ENCODE results near the gene PFKP.

PFKP gene

DNA sequence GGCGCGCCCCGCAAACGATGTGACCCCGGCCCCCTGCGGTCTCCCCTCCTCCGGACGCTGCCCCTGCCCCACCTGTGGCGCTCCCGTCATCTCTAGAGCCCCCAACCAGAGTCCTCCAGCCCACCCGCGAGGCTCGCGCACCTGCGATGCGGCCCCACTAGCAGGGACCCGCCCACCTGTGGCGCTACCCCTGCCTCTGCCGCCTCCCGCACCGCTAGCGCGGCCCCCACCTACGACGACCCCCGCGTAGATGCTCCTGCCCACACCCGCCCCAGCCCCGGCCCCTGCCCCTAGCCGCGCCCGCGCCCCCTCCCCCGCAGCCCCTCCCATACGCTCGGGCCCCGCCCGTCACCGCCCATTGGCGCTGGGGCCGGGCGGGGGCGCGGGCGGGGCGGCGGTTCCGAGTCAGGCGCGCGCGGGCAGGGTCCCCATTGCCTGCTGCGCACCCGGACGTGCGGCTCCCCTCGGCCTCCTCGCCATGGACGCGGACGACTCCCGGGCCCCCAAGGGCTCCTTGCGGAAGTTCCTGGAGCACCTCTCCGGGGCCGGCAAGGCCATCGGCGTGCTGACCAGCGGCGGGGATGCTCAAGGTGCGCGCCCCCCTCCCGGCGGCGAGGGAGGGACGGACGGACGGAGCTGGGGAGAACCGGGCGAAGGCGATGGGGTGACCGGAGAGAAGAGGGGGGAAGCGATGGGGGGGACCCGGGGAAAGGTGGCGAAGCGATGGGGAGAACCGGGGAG is at the start of gene PFKP:
TSS of gene PFKP (plus strand) at position 431 of the 741 bp plus-strand sequence. CDS start at position 479, 48 bp downstream.
- DNase-seq (ENCODE audit: low read depth in 1 of 2, low spot score in 1 of 2) = peak; percentile 44 to 70

DNA sequence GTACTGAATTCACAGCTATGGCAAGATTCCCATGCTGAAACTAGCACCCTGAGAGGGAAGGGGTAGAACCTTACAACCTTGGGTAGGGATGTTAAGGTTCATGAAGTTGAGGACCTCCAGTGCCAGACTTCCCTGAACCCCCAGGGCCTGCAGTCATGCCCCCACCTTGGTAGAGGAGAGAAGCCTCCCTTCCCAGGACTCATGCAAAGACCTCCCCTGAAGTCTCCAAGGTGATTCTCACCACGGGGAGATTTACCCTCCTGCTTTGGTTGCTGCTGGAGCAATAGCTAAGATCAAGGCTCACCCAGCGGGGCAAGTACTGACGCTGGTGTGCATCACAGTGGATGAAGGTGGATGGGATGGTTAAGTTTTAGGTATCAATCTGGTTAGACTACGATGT is 49.1 kb upstream of the PFKP start:
- DNase-seq (ENCODE audit: low read depth in 1 of 2, low spot score in 1 of 2) = no peak

DNA sequence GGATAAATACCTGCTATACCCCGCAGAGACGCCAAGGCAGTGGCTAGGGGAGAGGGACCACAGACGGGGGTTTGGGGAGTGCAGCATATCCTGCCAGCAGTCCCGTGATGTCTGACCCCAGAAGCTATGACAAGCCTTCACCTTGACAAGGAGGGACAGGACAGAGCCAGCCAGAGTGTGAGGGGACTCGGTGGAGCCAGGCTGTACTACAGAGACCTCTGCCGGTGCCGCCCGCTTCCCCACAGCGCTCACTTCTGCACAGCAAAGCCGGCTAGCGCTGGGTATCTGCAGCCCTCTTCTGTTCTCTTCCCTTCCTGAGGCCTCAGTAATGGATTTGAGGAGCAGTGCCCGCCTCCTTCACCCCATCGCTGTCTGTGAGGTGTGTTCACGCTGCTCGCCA is 47.0 kb upstream of the PFKP start:
- no peak for DNase-seq (ENCODE audit: low read depth in 1 of 2, low spot score in 1 of 2)

DNA sequence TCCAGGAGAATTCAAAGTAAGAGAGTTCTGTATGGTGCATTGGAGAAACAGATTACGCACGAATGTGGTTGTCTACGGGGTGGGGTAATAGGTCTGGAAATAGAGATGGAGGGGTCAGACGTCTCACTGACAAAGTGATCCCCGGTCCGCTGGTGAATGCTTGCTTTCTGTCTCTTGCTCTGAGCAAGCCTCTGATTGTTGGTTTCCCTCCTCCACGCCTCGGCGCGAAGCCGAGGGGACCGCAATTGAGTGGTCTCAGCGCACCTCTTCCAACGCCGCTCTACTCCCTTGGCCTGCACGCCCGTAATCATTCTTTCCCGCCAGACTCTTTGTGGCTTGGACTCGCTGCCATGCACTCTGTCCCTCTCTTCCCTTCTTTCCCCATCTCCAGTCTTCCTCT is 46.5 kb upstream of the PFKP start:
- DNase-seq (ENCODE audit: low read depth in 1 of 2, low spot score in 1 of 2) = no peak

DNA sequence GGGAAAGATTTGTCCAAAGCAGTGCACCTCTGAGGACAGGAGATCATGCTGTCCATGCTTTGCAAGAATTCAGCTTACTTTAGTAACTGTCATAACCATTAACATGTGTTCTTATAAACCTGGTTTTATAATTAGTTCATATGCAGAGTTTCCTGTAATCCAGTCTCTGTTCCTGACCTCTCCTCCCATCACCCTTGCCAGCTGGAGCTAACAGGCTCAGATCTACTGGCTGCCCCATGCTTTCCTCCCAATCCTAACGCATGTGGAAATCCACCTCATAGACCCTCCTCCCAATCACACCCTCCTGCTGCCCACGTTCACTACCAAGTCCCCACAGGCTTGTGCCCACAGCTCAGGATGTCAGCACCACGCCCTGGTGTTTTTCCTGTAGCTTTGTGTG is 45.3 kb upstream of the PFKP start:
- DNase-seq (ENCODE audit: low read depth in 1 of 2, low spot score in 1 of 2) = no peak

DNA sequence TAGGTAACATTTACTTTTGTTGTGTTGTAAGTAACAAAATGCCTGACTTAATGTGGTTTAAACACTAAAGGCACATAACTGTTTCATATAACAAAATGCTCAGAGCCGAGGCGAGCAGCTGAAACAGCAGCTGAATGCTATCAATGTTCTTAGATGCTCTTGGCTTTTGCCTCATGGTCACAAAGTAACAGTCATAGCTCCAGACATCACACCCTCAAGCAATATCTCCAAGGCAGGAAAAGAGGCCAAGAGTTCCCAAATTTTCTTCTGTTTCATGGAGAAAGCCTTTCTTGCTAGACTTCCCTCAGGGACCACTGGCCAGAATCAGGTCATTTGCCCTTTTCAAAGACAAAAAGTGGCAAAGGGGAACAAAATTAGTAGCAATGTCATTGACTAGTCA is 43.5 kb upstream of the PFKP start:
- no peak for DNase-seq (ENCODE audit: low read depth in 1 of 2, low spot score in 1 of 2)

DNA sequence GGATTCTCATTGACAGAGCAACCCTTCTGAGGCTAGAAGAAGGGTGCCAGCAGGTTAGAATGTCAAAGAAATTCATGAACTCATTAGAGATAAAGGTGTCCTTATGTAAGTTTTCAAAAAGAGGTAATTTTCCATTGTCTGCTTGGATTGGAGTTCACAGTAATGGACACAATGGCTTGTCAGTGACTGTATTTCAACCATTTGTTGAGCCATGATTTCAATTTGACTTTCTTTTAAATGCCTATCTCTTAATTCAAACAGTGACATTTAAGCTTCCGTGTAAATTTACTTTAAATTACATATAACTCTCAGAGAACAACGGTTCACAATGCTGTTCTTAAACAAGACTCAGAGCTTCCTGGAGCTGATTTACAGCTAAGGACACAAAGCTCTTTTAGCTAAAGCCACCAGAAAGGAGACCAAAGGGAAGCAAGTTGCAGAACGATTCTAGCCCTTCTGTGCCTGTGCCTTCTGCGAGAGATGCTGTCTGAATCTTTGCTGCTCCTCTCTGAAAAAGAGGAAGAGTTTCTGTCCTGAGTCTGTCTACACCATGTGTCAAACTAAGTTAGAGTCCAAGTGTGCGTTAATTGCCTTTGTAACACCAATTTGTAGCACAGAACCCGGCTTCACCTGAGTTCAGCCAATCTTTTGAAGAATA is 42.2 kb upstream of the PFKP start:
- DNase-seq (ENCODE audit: low read depth in 1 of 2, low spot score in 1 of 2) = no peak

DNA sequence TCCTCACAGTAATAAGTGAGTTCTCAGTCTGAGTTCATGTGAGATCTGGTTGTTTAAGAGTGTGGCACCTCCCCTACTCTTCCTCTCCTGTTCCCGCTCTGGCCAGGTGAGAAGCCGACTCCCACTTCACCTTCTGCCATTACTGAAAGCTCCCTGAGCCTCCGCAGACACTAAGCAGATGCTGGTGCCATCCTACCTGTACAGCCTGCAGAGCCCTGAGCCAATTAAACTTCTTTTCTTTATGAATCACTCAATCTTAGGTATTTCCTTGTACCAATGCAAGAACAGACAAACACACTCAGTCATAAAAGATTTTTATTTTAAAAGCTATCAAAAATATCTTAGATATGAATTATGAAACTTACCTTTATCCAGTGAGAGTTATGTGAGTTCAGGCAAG is 39.5 kb upstream of the PFKP start:
- DNase-seq (ENCODE audit: low read depth in 1 of 2, low spot score in 1 of 2) = no peak

DNA sequence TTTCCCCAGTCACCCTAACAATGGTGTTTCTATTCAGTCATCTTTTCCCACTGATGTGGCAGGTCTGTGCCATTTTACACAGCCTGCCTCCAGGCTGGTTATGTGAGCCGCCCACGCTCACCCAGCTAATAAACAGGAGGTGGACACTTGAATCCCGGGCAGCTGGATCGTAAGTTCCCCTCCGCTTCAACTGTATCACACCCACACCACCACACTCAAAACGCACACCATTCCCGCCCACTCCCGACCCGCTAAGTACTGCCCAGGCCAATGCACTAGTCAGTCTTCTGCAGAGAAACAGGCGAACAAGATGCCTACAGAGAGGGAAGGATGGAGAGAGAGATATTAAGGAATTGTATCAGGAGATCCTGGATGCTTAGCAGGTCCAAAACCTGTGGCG is 38.9 kb upstream of the PFKP start:
- no peak for DNase-seq (ENCODE audit: low read depth in 1 of 2, low spot score in 1 of 2)

DNA sequence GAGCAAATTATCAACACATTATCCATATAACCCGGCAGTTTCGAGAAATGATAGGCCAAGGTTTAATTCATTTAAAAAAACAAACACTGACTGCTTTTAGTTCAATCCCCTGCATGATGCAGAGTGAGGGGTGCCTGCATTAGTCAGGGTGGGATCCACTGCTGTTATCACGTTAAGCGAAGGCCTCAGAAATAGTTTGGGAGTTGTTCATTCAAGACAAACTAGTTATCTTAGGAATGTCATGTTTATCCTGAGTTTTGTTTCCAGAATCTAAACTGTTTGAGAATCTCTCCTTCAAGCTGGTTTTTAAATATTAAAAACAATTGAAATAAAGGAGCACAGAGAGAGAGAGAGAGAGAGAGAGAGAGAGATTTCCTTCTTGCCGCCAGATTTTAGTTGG is 36.6 kb upstream of the PFKP start:
- no peak for DNase-seq (ENCODE audit: low read depth in 1 of 2, low spot score in 1 of 2)

DNA sequence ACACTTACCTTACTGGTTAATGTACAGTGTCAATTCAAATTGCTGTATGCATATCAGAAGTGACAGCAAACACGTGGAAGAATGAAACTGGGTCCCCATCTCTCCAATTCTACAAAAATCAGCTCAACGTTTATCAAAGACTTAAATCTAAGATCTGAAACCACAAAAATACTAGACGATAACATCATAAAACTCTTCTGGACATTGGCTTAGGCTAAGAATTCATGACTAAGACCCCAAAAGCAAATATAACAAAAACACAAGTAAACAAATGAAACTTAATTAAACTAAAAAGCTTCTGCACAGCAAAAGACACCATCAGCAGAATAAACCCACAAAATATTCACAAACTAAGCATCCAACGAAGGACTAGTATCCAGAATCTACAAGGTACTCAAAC is 35.9 kb upstream of the PFKP start:
- DNase-seq (ENCODE audit: low read depth in 1 of 2, low spot score in 1 of 2) = no peak

DNA sequence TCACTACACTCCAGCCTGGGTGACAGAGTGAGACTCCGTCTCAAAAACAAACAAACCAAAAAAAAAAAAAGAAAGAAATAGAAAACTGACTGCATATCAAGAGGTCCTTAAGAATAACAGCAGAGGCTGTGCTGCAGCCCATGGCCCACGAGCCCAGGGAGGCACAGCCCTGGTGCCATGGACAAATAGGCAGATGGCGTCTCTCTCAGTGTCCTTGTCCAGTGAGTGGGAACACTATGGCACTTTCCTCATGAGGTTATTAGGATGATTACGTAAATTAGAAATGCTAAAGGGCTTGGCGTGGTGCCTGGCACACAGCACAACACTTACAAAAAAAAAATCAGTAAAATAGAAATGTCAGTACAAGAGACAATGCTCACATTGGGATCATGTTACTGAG is 33.4 kb upstream of the PFKP start:
- DNase-seq (ENCODE audit: low read depth in 1 of 2, low spot score in 1 of 2) = no peak

DNA sequence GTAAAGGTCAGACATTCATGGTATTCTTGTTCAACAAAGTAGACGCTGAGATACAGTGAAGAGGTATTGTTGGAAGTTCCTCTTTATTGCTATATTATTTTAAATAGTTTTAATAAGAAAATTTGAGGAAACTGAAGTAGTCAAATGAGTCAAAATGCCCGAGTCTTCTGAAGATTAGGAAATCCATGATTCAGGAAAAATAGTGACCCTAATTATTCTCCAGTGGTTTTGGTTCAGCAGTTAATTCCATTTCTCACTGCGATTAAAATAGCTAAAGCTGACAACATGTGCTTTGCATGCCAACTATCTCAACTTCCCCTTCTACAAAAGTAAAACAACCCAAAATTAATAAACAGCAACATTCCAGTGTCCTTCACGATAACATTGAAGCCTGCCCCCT is 32.7 kb upstream of the PFKP start:
- no peak for DNase-seq (ENCODE audit: low read depth in 1 of 2, low spot score in 1 of 2)

DNA sequence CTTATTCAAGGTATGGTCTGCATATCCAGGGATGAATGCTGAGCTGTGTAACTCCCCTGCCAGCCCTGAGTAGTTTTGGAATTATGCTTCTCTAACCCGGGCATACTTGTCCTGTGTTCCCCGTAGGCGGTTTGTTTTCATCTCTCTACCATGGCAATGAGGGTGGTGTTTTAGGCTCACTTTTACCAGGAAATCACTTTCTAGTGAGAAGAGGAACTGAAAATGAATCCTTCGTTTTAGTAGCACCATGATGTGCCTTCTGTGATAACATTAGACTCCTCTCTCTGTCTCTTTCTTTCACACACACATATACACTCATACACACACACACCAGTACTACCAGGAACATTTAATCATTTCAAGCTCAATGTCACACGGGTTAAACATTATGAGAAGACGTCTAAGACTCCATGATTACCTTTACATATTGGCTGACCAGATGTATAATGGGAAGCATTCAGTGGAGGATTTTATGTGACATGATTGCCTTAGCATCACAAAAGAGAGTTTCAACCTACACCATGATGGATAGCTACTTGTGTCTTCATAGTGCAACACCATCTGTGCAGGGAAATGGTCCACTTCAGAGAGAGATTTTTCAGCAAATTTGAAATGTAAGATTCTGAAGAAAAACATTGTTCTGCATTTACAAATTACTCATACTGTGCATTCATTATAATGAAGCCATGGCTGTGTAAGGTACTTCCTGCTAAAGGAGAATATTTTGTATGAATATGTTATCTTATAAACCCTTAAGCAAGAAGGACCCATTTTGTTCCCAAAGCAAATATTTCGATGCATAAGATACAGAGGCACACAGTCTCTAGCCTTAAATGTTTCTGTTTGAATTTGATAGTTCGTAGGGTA is 31.0 kb upstream of the PFKP start:
- no peak for DNase-seq (ENCODE audit: low read depth in 1 of 2, low spot score in 1 of 2)

DNA sequence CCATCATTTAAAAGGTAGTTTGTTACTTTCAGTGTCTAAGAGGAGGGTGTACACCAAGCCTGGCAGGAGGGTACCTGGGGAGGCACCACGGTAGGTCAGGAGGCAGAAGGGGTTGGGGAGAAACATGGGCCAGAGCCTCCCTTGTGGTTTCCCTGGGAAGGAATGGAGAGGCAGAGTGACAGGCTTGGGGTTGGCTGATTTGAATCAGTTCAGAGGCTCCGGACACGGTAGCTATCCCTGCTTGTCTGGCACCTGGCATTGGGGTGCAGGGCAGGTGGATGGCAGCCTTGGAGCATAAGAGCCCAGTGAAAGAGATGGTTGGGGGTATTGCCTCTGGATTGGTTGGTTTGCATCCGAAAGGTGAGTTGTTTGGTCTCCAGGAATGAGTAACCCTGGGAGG is 30.2 kb upstream of the PFKP start:
- no peak for DNase-seq (ENCODE audit: low read depth in 1 of 2, low spot score in 1 of 2)

DNA sequence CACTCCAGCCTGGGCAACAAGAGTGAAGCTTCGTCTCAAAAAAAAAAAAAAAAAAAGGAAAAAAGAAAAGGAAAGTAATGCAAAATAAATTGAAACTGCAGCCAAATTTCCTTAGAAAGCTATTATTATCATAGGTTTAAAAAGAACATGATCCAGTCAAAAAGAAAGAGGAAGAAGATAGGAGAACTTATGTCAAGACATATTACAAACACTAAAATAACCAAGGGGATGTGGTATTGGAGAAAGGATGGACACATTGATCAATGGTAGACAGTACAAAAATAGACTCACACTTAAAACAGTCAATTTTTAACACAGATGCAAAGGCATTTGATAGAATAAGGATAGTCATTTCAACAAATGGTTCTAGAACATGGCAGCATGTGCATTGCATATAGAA is 27.3 kb upstream of the PFKP start:
- no peak for DNase-seq (ENCODE audit: low read depth in 1 of 2, low spot score in 1 of 2)

DNA sequence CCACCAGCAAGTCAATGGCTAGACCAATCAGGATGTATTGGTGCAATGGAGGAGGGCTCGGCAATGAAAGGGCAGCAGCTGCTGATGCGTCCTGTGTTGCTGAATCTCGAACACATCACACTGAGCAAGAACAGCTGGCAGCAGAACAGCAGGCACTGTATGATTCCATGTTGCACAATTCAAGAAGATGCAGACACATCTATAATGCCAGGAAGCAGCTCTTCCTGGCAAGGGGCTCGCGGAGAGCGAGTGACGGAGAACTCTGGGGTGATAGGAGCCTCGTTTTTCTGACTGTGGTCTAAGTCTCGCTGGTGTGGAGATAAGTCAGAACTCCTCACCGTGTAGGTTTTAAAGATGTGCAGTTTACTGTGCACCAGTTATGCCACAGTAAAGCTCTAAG is 24.8 kb upstream of the PFKP start:
- no peak for DNase-seq (ENCODE audit: low read depth in 1 of 2, low spot score in 1 of 2)

DNA sequence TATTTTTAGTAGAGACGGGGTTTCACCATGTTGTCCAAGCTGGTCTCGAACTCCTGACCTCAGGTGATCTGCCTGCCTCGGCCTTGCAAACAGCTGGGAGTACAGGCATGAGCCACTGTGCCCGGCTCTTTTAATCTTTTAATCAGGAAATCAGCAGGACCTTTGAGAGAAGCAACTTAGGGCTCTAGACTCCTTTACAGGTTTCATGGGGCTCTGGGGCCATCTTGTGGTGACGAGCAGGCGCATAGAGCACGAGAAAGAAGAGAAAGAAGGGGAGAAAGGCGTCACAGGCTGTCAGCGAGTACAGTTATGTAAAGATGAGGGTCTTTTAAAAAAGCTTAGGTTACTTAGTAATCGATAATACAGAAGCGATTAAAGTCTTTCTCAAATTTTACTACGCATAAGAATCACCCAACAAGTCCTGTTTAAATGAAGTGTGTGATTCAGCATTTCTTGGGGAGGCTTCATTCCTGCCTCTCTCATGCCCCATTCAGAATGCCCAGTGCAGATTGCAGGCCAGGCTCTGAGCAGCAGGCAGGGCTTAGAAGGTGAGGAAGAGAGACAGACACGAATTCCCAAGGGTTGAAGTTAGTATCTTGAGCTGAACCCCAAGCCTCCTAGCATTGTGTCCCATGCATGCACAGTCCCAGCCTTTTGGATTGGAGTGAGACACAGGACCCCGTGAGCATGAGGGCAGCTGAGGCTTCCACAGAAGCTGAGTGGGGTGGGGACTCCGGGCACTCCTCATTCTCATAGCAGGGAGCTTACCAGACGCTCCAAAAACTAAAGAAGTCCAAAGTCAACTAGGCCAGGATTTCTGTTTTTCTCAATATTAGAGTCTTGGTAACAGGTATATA is 23.6 kb upstream of the PFKP start:
- DNase-seq (ENCODE audit: low read depth in 1 of 2, low spot score in 1 of 2) = peak in 1 of 2 donors; percentile 37

DNA sequence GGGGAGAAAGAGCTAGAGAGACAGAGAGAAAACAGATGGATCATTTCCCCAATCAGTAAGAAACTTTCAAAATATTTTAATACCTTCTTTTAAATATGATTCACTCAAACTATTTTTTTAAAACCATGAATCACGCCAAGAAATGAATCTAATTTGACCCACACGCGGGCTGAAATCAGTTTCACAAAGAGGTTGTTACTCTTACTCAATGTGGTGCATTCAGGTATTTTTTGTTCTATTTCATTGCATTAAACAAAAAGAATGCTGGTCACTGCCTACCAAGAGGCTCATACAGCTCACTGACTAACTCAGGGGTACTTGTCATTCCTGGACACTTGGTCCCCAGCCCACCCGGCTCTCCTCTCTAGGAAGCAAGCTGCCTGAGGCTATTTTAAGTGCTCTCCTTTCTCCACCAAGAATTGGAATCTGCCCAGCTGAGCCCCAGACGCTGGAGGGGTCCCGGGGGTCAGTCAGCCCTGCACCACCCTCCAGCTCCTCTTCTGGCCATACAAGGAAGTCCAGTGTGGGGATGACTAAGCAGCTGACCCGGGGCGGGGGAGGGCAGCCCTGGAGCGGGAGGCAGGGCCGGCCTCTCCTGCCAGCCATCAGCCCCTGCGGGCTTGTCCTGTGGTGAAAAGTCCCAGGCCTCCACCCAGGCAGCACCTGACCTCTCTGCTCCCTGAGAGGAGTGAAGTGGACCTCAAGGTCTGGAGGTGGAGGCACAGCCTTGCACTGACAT is 21.7 kb upstream of the PFKP start:
- no peak for DNase-seq (ENCODE audit: low read depth in 1 of 2, low spot score in 1 of 2)

DNA sequence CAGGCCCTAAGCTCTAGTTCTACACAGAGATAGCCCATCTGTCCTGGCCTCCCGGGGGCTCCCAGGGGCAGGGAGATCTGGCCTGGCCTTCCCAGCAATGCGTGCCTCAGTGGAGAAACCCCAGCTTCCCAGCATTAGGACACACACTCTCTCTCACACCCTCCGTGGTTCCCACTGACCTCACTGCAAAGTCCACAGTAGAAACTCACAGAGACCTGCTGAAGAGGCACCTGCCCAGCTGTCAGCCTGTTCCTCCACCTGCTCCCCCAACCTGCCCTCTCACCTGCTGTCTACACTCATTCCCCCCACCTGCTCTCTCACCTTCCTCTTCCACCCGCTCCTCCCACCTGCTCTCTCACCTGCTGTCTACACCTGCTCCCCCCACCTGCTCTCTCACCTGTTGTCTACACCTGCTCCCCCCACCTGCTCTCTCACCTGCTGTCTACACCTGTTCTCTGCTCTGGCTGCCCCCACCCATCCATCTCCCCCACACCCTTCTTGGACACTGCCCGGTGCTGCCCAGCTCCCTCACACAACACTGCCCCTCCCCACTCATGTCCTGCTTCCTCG is 21.1 kb upstream of the PFKP start:
- DNase-seq (ENCODE audit: low read depth in 1 of 2, low spot score in 1 of 2) = no peak
